HCT116 (cell line): ENCODE measurements around the gene ACTG2. TPM values are rescaled to one million over a fixed set of nuclear protein-coding genes. Genes with fewer than 3 reads are reported as not detected.

ENCODE experiments used
- ATAC-seq: fragments of 200-7000 bp; cut with Tn5 transposase; 2 replicates; pipeline ENCODE4 v1.9.1; 2020; ENCODE audit warnings: mild to moderate bottlenecking, moderate library complexity
- BruUV-seq: library from RNA; stranded (reverse); fragments of 400-500 nt; replicated peaks from 2 replicates; lab custom pipeline; 2021; lab: Mats Ljungman, UMichigan
- CTCF ChIA-PET: fragments of 300-600 bp; sonication (Branson Sonifier 250); formaldehyde crosslinking; loops from one replicate; lab custom pipeline; 2021; ENCODE audit warnings: antibody characterized with exemption; lab: Charles Lee
- POLR2A ChIA-PET: fragments of 300-600, 350-600 bp; sonication (Branson Sonifier 250); formaldehyde crosslinking; loops from one replicate; lab custom pipeline; 2021; ENCODE audit warnings: antibody characterized with exemption; lab: Charles Lee
- RAD21 ChIA-PET, 2 experiments: fragments of 300-600 bp; sonication (Branson Sonifier 250); formaldehyde crosslinking; loops; one replicate each; lab custom pipeline; 2023; ENCODE audit warnings: low total read pairs in 2 of 2; ENCODE audit not compliant: uncharacterized antibody in 2 of 2, unreplicated experiment in 2 of 2, low non-redundant PET in 1 of 2; lab: Charles Lee
- DNase-seq: peaks from one replicate; pipeline ENCODE4 v3.0.0-alpha.2; 2010; ENCODE audit warnings: low read depth, low spot score
- H2AFZ ChIP-seq: fragments of 200-600 bp; shearing (Covaris generic), sonication (generic); 2 replicates; pipeline ENCODE4 v1.6.1; 2017; ENCODE audit warnings: low read depth, mixed run types, mixed read lengths, antibody characterized with exemption, low read length; ENCODE audit not compliant: poor library complexity, severe bottlenecking
- H3K27ac ChIP-seq: 2 replicates; pipeline ENCODE4 v1.5.1; 2012; ENCODE audit warnings: low read depth, low read length
- H3K27me3 ChIP-seq: fragments of 200-600 bp; sonication (generic); 2 replicates; pipeline ENCODE4 v1.6.1; 2016; ENCODE audit warnings: mixed run types, low read length, mixed read lengths; ENCODE audit not compliant: insufficient read depth
- H3K36me3 ChIP-seq, 2 experiments: fragments of 200-500 bp in 1 of 2; fragments of 200-600 bp in 1 of 2; sonication (Bioruptor generic) in 1 of 2; sonication (generic) in 1 of 2; 2 replicates each; pipeline versions ENCODE4 v1.5.1 to v1.6.1; 2014 to 2016; ENCODE audit warnings: low read length in 2 of 2, inconsistent platforms in 1 of 2, mixed read lengths in 1 of 2, mixed run types in 1 of 2; ENCODE audit not compliant: insufficient read depth in 2 of 2, control insufficient read depth in 1 of 2
- H3K4me1 ChIP-seq, 2 experiments: fragments of 200-600 bp in 1 of 2; sonication (generic) in 1 of 2; 2 replicates each; pipeline versions ENCODE4 v1.5.1 to v1.6.1; 2012 to 2017; ENCODE audit warnings: low read length in 2 of 2, inconsistent platforms in 1 of 2, mild to moderate bottlenecking in 1 of 2, mixed read lengths in 1 of 2, mixed run types in 1 of 2, moderate library complexity in 1 of 2; ENCODE audit not compliant: insufficient read depth in 2 of 2, control insufficient read depth in 1 of 2
- H3K4me2 ChIP-seq: fragments of 200-600 bp; sonication (generic); 2 replicates; pipeline ENCODE4 v1.6.1; 2017; ENCODE audit warnings: mixed run types, low read length, mixed read lengths
- H3K4me3 ChIP-seq, 2 experiments: fragments of 200-600 bp in 1 of 2; sonication (generic) in 1 of 2; replicated peaks in 1 of 2; 2 replicates each; pipeline ENCODE4 v1.5.1; 2011 to 2016; ENCODE audit warnings: low read length in 2 of 2, control low read depth in 1 of 2, low read depth in 1 of 2, mild to moderate bottlenecking in 1 of 2, mixed read lengths in 1 of 2, mixed run types in 1 of 2
- H3K79me2 ChIP-seq: fragments of 200-600 bp; sonication (generic); 2 replicates; pipeline ENCODE4 v1.6.1; 2017; ENCODE audit warnings: mild to moderate bottlenecking, mixed run types, low read length, moderate library complexity, mixed read lengths; ENCODE audit not compliant: insufficient read depth
- H3K9ac ChIP-seq: fragments of 200-600 bp; sonication (generic); 2 replicates; pipeline ENCODE4 v1.6.1; 2016; ENCODE audit warnings: low read length, mixed read lengths
- H3K9me2 ChIP-seq: fragments of 200-600 bp; sonication (generic), shearing (Covaris generic); 2 replicates; pipeline ENCODE4 v1.6.1; 2017; ENCODE audit warnings: mixed run types, mild to moderate bottlenecking, moderate library complexity; ENCODE audit not compliant: insufficient read depth
- H3K9me3 ChIP-seq, 2 experiments: fragments of 200-500 bp in 1 of 2; fragments of 200-600 bp in 1 of 2; sonication (Bioruptor generic) in 1 of 2; sonication (generic) in 1 of 2; 2 replicates each; pipeline ENCODE4 v1.6.1; 2014 to 2017; ENCODE audit warnings: low read length in 2 of 2, mixed read lengths in 2 of 2, inconsistent platforms in 1 of 2, low read depth in 1 of 2, mild to moderate bottlenecking in 1 of 2, mixed run types in 1 of 2, moderate library complexity in 1 of 2; ENCODE audit not compliant: control insufficient read depth in 1 of 2, insufficient read depth in 1 of 2
- H4K20me1 ChIP-seq: fragments of 200-600 bp; sonication (generic), shearing (Covaris generic); 2 replicates; pipeline ENCODE4 v1.6.1; 2017; ENCODE audit warnings: mixed run types, mild to moderate bottlenecking, moderate library complexity; ENCODE audit not compliant: insufficient read depth
- ATF3 ChIP-seq: IDR thresholded peaks from 2 replicates; pipeline ENCODE4 v1.6.1; 2012
- CBX3 ChIP-seq: IDR thresholded peaks from 2 replicates; pipeline ENCODE4 v1.6.1; 2012; ENCODE audit warnings: low read depth
- CEBPB ChIP-seq: IDR thresholded peaks from 2 replicates; pipeline ENCODE4 v1.6.1; 2012; ENCODE audit warnings: low read depth
- EGR1 ChIP-seq: IDR thresholded peaks from 2 replicates; pipeline ENCODE4 v1.6.1; 2012; ENCODE audit warnings: low read depth
- ELF1 ChIP-seq: IDR thresholded peaks from 2 replicates; pipeline ENCODE4 v1.6.1; 2012; ENCODE audit warnings: low read depth, borderline replicate concordance
- FOSL1 ChIP-seq: IDR thresholded peaks from 2 replicates; pipeline ENCODE4 v1.6.1; 2012; ENCODE audit warnings: low read depth
- JUND ChIP-seq: IDR thresholded peaks from 2 replicates; pipeline ENCODE4 v1.6.1; 2012
- POLR2A ChIP-seq: IDR thresholded peaks from 2 replicates; pipeline ENCODE4 v1.7.0; 2011; ENCODE audit warnings: borderline replicate concordance; ENCODE audit not compliant: insufficient read depth, insufficient read length; ENCODE audit errors: extremely low read depth
- RAD21 ChIP-seq: IDR thresholded peaks from 2 replicates; pipeline ENCODE4 v1.6.1; 2012; ENCODE audit warnings: low read depth, mild to moderate bottlenecking
- REST ChIP-seq: IDR thresholded peaks from 2 replicates; pipeline ENCODE4 v1.6.1; 2012; ENCODE audit warnings: low read depth
- SIN3A ChIP-seq: IDR thresholded peaks from 2 replicates; pipeline ENCODE4 v1.6.1; 2012; ENCODE audit warnings: low read depth
- SP1 ChIP-seq: IDR thresholded peaks from 2 replicates; pipeline ENCODE4 v1.6.1; 2012; ENCODE audit warnings: low read depth
- TCF7L2 ChIP-seq: IDR thresholded peaks from 2 replicates; pipeline ENCODE4 v1.7.0; 2011; ENCODE audit warnings: borderline replicate concordance, inconsistent platforms; ENCODE audit not compliant: insufficient read depth, insufficient read length; ENCODE audit errors: extremely low read depth
- YY1 ChIP-seq: IDR thresholded peaks from 2 replicates; pipeline ENCODE4 v1.6.1; 2011; ENCODE audit warnings: low read length, low read depth, moderate library complexity, mild to moderate bottlenecking; ENCODE audit not compliant: insufficient replicate concordance; ENCODE audit errors: extremely low read depth
- ZBTB33 ChIP-seq: IDR thresholded peaks from 2 replicates; pipeline ENCODE4 v1.6.1; 2011; ENCODE audit warnings: mild to moderate bottlenecking, low read length, moderate library complexity; ENCODE audit not compliant: insufficient replicate concordance; ENCODE audit errors: extremely low read depth
- ZFX ChIP-seq: fragments of 450-650 bp; IDR thresholded peaks from 2 replicates; pipeline ENCODE4 v1.6.1; 2017
- ZNF274 ChIP-seq: fragments of 200-500 bp; sonication (Bioruptor generic); IDR thresholded peaks from 2 replicates; pipeline ENCODE4 v1.6.1; 2014; ENCODE audit warnings: mild to moderate bottlenecking, low read depth, low read length, inconsistent platforms
- intact Hi-C: fragments of 100-400 bp; cut with micrococcal nuclease; formaldehyde crosslinking; loops from 2 replicates; pipeline ENCODE4 v1.10.0; 2022
- total RNA-seq: library from RNA; stranded (reverse); gene quantifications from one replicate; pipeline ENCODE4 v1.2.1, GENCODE V29; 2021; ENCODE audit not compliant: unreplicated experiment

Gene ACTG2
- total RNA-seq, 1 experiment from 2014 or later: 0.89 TPM

GRCh38 chr2:73906847-73907505 lies 14.2 kb downstream of the ACTG2 start:
- H3K27me3 ChIP-seq: no peaks in the 10 kb centered on the region
- no peak overlapping the region for H3K4me2 ChIP-seq
- H2AFZ ChIP-seq: no peak overlapping the region
- H3K36me3 ChIP-seq: no peaks in the 10 kb centered on the region
- POLR2A ChIA-PET: no interaction called here
- BruUV-seq: no TSS peak
- no peak overlapping the region for H3K4me3 ChIP-seq
- DNase-seq (no peak), ATAC-seq (no peak)
- CTCF ChIA-PET: interaction anchor here (1.3 kb wide), 1 partner anchor 14 kb away, joined by 5 read pairs; no protein-coding TSS in a partner anchor
- RAD21 ChIA-PET: interaction anchor here in 1 of 2 experiments (0.7 kb wide), 1 partner anchor 240 kb away, joined by 3 read pairs; no protein-coding TSS in a partner anchor
- H3K9me3 ChIP-seq: no peaks in the 10 kb centered on the region
- H3K27ac ChIP-seq: no peak overlapping the region
- H3K79me2 ChIP-seq: no peaks in the 10 kb centered on the region
- TF ChIP-seq POLR2A: no peak
- TF ChIP-seq ZFX: no peak
- no peak for TF ChIP-seq ZNF274
- TF ChIP-seq FOSL1: no peak
- no peak for TF ChIP-seq REST
- no peak for TF ChIP-seq TCF7L2
- no peak for TF ChIP-seq CBX3
- TF ChIP-seq SIN3A: no peak
- TF ChIP-seq RAD21: no peak
- no peak for TF ChIP-seq EGR1
- no peak for TF ChIP-seq JUND
- no peak for TF ChIP-seq CEBPB
- TF ChIP-seq ATF3: no peak
- TF ChIP-seq SP1: no peak
- TF ChIP-seq YY1: no peak
- TF ChIP-seq ZBTB33: no peak
- no peak for TF ChIP-seq ELF1
- no peak overlapping the region for H3K9ac ChIP-seq
- H3K9me2 ChIP-seq: no peaks in the 10 kb centered on the region
- intact Hi-C loops: no loop called here
- no peaks in the 10 kb centered on the region for H4K20me1 ChIP-seq
- H3K4me1 ChIP-seq: no peaks in the 10 kb centered on the region
